Activated CD4-positive, alpha-beta T cell treated with anti-CD3 and anti-CD28 coated beads for 36 hours (primary cell): ENCODE results near the gene MGAT4A. TPM values are rescaled to one million over a fixed set of nuclear protein-coding genes. Genes with fewer than 3 reads are reported as not detected.
A peak's percentile ranks its signal among the peaks of the same experiment; 100 is the strongest.

Experiments used
- ATAC-seq: fragments of 200-7000 bp; cut with Tn5 transposase; one replicate; pipeline ENCODE4 v1.10.0; 2021; ENCODE audit warnings: mild to moderate bottlenecking, moderate library complexity
- CTCF ChIA-PET: fragments of 350-600 bp; sonication (Branson Sonifier 250); formaldehyde crosslinking; loops from one replicate; lab custom pipeline; 2021; ENCODE audit warnings: antibody characterized with exemption; lab: Charles Lee
- POLR2A ChIA-PET: fragments of 350-600 bp; sonication (Branson Sonifier 250); formaldehyde crosslinking; loops from one replicate; lab custom pipeline; 2021; ENCODE audit warnings: antibody characterized with exemption, inconsistent platforms; lab: Charles Lee
- DNase-seq: peaks from one replicate; pipeline ENCODE4 v3.0.0-alpha.2; 2020
- H3K27ac Mint-ChIP-seq: one replicate; pipeline ENCODE4 v1.8.0; 2021; ENCODE audit warnings: mixed read lengths
- H3K27me3 Mint-ChIP-seq: one replicate; pipeline ENCODE4 v1.8.0; 2021; ENCODE audit warnings: mixed read lengths
- H3K36me3 Mint-ChIP-seq: one replicate; pipeline ENCODE4 v1.8.0; 2021; ENCODE audit warnings: low read depth, mixed read lengths
- H3K4me1 Mint-ChIP-seq: one replicate; pipeline ENCODE4 v1.8.0; 2021; ENCODE audit warnings: mixed read lengths
- H3K4me3 Mint-ChIP-seq: one replicate; pipeline ENCODE4 v1.8.0; 2021; ENCODE audit warnings: mild to moderate bottlenecking, moderate library complexity, mixed read lengths
- H3K9me3 Mint-ChIP-seq: one replicate; pipeline ENCODE4 v1.8.0; 2021; ENCODE audit warnings: low read depth, mixed read lengths
- intact Hi-C, 2 experiments: fragments of 100-400 bp; cut with DNase I in 1 of 2; cut with micrococcal nuclease in 1 of 2; formaldehyde crosslinking; loops; one replicate each; pipeline versions ENCODE4 v1.14.2 to v1.15.1; 2022 to 2024; cut with DNase I, micrococcal nuclease
- total RNA-seq, 2 experiments: library from RNA; stranded (reverse); gene quantifications; one replicate each; pipeline ENCODE4 v1.2.3, GENCODE V29; 2021

MGAT4A gene
- total RNA-seq, 2 experiments from 2014 or later = 49.4 to 67.5 TPM

DNA sequence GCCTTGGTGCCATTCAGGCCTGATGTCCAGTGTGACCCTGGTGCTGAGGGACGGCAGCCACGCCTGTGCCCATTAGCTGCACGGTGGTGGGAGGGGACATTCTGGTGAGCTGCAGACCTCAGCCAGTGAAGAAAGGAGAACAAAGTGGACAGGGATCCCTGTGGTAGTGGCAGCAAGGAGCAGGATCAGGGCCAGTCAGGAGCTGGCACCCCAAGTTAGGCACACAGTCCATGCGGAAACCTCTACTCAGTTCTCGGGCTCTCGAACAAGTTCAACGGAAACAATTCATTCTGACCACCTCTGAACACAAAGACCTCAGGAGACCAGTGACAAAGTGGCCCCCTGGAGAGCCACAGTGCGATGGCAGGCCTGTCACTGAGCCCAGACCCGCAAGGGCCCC lies 152.7 kb downstream of the MGAT4A start:
- POLR2A ChIA-PET = no interaction called here
- peaks cover 12% of the 10 kb centered on the region for H3K36me3 Mint-ChIP-seq

DNA sequence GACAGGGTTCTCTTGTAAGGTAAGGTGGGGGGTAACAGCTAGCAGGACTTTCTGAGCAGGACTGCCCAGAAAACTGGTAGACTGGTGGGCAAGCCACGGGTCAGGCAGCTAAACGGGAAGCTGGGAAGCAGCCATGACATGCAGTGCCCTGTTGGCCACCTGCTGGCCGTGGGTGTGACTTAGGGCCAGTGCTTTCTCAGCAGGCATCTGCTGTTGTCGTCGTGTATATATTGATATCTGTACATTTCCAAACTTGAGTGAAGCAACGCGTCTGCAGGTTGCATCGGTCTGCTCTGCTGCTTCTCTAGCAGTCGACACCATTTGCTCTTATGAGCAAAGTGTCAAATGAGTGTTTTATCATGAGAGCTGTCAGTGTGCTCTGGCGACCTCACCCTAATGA lies 153.6 kb downstream of the MGAT4A start:
- intact Hi-C loops = no loop called here
- Mint-ChIP-seq H3K36me3 (peaks cover 7% of the 10 kb centered on the region), H3K27ac (no peak overlapping the region), H3K4me1 (no peaks in the 10 kb centered on the region), H3K9me3 (no peaks in the 10 kb centered on the region), H3K27me3 (no peaks in the 10 kb centered on the region), H3K4me3 (no peak overlapping the region)
- ATAC-seq (no peak), DNase-seq (no peak)
- ChIA-PET POLR2A (no interaction called here), CTCF (interaction anchor here (0.6 to 2.6 kb wide), 3 partner anchors 8 to 89 kb away, joined by 3 to 10 read pairs (median 6); no protein-coding TSS in a partner anchor)

More for the DNA sequence above, 152.7 kb downstream of the MGAT4A start:
- Mint-ChIP-seq H3K9me3 (no peaks in the 10 kb centered on the region), H3K4me1 (no peaks in the 10 kb centered on the region), H3K27me3 (no peaks in the 10 kb centered on the region), H3K27ac (no peak overlapping the region), H3K4me3 (no peak overlapping the region)
- DNase-seq = no peak
- CTCF ChIA-PET = interaction anchor here (0.6 to 2.6 kb wide), 3 partner anchors 9 to 90 kb away, joined by 3 to 10 read pairs (median 6); no protein-coding TSS in a partner anchor
- no peak for ATAC-seq
- intact Hi-C loops = no loop called here

DNA sequence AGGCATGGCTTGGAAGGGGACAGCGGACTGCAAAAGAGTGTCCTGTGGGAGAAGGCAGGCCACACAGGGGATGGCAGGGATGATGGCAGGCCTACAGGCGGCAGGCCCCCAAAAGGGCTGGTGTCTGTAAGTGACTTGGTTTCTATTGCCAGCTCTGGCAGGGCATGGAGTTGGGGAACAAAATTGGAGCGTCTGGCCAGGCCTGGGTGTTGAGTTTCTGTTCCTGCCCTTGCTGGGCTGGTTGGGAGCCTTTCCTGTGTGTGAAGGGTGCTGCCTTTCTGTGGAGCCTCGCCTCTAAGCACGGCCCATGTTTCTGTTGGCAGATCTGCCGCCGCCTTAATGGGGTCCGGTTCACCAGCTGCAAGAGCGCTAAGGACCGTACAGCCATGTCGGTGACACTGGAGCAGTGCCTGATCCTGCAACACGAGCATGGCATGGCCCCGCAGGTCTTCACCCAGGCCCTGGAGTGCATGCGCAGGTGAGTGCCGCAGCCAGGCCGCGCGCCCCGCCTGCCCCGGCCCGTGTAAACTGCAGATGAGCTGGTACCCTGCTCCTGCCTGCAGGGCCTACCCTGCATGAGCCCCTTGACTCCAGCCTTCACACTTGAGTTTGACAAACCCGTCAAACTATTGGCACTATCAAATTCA lies 154.1 kb downstream of the MGAT4A start:
- no peaks in the 10 kb centered on the region for H3K27me3 Mint-ChIP-seq
- POLR2A ChIA-PET = no interaction called here
- H3K4me1 Mint-ChIP-seq = no peaks in the 10 kb centered on the region
- no peak overlapping the region for H3K27ac Mint-ChIP-seq
- CTCF ChIA-PET = interaction anchor here (1.4 to 2.6 kb wide), 2 partner anchors 8 to 10 kb away, joined by 6 to 10 read pairs; no protein-coding TSS in a partner anchor
- DNase-seq (no peak), ATAC-seq (no peak)
- peaks cover 7% of the 10 kb centered on the region for H3K36me3 Mint-ChIP-seq
- H3K9me3 Mint-ChIP-seq = no peaks in the 10 kb centered on the region
- no peak overlapping the region for H3K4me3 Mint-ChIP-seq
- intact Hi-C loops = no loop called here

DNA sequence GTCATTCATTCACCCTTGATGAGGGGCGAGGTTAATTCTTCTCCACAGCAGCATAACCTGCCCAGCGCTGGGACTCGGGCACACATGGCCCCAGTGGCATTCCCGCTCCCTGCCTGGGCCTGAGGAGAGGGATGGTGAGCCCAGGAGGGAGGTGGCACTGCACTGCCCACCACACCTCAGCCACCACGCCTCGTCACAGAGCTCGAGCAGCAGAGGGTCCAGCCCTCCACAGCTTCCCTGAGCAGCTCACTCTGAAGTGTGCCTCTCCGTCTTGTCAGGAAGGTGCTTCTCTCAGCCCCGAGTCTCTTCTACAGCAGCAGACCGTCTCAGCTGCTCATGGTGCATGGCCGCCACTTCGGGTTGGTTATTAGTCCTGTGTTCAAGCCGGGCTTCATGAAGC lies 157.5 kb downstream of the MGAT4A start:
- Mint-ChIP-seq H3K36me3 (peaks cover 7% of the 10 kb centered on the region), H3K4me3 (no peak overlapping the region), H3K4me1 (no peaks in the 10 kb centered on the region), H3K27me3 (no peaks in the 10 kb centered on the region), H3K9me3 (no peaks in the 10 kb centered on the region), H3K27ac (no peak overlapping the region)
- CTCF ChIA-PET = interaction anchor here (0.9 to 1.7 kb wide), 2 partner anchors 12 to 17 kb away, joined by 3 to 5 read pairs; no protein-coding TSS in a partner anchor
- no peak for DNase-seq
- no peak for ATAC-seq
- intact Hi-C loops = no loop called here
- POLR2A ChIA-PET = no interaction called here

DNA sequence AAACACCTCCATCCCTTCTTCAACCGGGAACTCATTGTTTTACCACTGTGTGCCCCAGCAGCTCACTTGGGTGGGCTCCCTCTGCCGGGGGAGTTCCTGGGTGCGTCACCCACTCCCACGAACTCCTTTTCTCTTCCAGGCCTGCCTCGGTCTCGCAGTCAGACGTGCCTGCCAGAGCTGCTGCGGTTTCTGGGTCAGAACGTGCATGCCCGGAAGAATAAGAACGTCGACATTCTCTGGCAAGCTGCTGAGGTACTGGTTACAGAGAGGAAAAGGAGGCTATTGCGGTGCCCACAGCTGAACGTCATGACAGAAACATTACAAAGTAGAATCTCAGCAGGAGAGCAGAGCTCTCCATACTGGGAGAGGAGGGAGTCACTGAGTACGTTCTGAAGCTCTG lies 158.3 kb downstream of the MGAT4A start:
- H3K27ac Mint-ChIP-seq = no peak overlapping the region

DNA sequence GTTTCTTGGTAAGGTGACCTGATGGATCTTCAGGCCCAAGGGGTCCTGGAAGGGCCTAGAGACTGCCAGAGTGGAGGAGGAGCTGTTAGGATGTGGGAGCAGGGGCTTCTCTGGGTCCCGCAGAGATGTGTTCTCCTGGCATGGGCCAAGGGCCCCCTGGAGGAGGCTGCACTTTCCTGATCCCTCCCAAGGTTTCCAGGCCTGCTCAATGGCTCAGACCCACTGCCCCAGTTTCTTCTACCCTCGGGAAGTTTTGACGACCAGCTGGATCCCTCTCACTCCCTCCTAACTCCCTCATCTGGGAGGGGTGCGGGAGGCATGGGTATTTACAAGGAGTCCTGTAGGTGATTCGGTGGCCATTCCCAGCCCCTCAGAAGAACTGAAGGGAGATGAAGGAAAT lies 158.7 kb downstream of the MGAT4A start:
- DNase-seq = no peak
- H3K4me1 Mint-ChIP-seq = no peaks in the 10 kb centered on the region

More for the DNA sequence above, 158.3 kb downstream of the MGAT4A start:
- ATAC-seq = no peak
- ChIA-PET POLR2A (no interaction called here), CTCF (interaction anchor here (0.9 to 1.7 kb wide), 3 partner anchors 13 to 161 kb away, joined by 3 to 5 read pairs (median 3); no protein-coding TSS in a partner anchor)
- Mint-ChIP-seq H3K36me3 (peaks cover 7% of the 10 kb centered on the region), H3K9me3 (no peaks in the 10 kb centered on the region), H3K4me1 (no peaks in the 10 kb centered on the region), H3K27me3 (no peaks in the 10 kb centered on the region), H3K4me3 (no peak overlapping the region)
- intact Hi-C loops = no loop called here
- no peak for DNase-seq

DNA sequence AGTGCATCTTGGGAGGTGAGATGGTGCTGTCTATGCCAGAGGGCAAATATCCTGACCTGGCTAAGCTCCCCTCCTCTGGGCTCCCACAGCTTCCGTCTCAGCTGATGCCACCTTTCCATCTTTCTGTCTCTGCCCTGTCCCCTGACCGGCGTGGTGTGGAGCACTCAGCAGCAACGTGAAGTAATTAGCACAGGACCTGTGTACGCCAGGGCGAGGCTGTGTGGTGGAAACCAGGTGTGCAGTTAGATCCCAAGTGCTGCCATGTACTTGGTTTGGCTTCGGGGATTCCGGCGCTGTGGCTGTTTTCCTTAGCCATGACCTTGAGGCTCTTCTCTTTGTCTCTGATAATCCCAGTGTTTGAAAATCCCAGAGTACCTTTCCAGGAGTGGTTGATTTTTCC lies 159.1 kb downstream of the MGAT4A start:
- DNase-seq (no peak), ATAC-seq (no peak)
- Mint-ChIP-seq H3K36me3 (peaks cover 13% of the 10 kb centered on the region), H3K4me3 (no peak overlapping the region), H3K4me1 (no peaks in the 10 kb centered on the region), H3K9me3 (no peaks in the 10 kb centered on the region), H3K27me3 (no peaks in the 10 kb centered on the region), H3K27ac (no peak overlapping the region)
- ChIA-PET CTCF (interaction anchor here (0.9 kb wide), 1 partner anchor 15 kb away, joined by 3 read pairs; no protein-coding TSS in a partner anchor), POLR2A (no interaction called here)
- intact Hi-C loops = no loop called here

More for the DNA sequence above, 158.7 kb downstream of the MGAT4A start:
- Mint-ChIP-seq H3K27ac (no peak overlapping the region), H3K4me3 (no peak overlapping the region), H3K9me3 (no peaks in the 10 kb centered on the region), H3K36me3 (peaks cover 9% of the 10 kb centered on the region), H3K27me3 (no peaks in the 10 kb centered on the region)
- ATAC-seq = no peak
- POLR2A ChIA-PET = no interaction called here
- CTCF ChIA-PET = interaction anchor here (0.9 to 1.7 kb wide), 3 partner anchors 13 to 160 kb away, joined by 3 to 5 read pairs (median 3); no protein-coding TSS in a partner anchor
- intact Hi-C loops = no loop called here

DNA sequence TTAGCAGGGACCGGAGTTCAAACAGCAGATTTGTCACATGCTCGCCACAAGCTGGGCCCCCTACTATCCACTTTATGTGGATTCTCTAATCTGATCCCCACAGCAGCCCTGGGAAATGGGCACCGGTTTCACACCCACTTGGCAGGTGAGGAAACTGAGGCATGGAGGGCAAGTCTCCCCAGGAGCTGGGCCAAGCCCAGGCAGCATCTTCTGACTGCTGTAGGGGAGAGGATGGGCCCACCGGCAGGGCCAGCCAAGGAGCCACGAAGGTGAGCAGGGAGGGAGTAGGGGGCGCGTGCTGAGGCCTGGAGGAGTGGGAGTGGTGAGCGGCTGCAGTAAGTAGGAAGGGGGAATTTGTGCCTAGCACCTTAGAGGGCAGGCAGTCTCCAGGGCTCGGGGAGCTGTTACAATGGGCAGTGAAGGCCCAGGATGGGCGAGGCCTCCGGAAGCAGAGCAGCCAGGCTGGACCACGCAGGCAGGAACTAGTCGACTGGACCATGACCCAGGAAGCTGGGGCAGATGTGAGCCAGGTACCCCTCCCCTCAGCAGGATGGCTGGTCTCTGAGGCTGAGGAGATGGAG lies 159.7 kb downstream of the MGAT4A start:
- intact Hi-C loops = no loop called here
- Mint-ChIP-seq H3K4me1 (no peaks in the 10 kb centered on the region), H3K27ac (no peak overlapping the region), H3K4me3 (no peak overlapping the region), H3K27me3 (no peaks in the 10 kb centered on the region), H3K9me3 (no peaks in the 10 kb centered on the region), H3K36me3 (peaks cover 17% of the 10 kb centered on the region)
- ChIA-PET POLR2A (no interaction called here), CTCF (interaction anchor here (0.9 kb wide), 1 partner anchor 15 kb away, joined by 3 read pairs; no protein-coding TSS in a partner anchor)
- ATAC-seq (no peak), DNase-seq (no peak)

DNA sequence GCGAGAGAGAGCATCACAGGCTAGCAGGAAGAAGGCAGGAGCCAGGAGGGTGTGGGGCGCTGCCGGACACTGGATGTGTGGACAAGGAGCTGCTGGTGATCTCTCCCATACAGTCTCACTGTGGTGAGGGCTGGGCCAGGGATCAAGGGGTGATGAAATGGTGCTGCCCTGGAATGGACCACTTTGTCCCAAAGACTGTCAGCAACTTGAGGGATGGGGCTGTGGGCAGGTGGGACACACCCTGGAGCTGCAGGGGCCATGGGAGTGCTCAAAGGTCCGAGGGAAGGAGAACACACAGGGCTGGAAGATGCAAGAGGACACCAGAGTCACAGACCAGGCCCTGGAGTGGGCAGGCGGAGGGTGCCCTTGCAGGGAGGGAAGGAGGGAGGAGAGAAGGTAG lies 160.6 kb downstream of the MGAT4A start:
- no peaks in the 10 kb centered on the region for H3K27me3 Mint-ChIP-seq
- H3K9me3 Mint-ChIP-seq = no peaks in the 10 kb centered on the region
- intact Hi-C loops = no loop called here
- no peak overlapping the region for H3K4me3 Mint-ChIP-seq
- DNase-seq = no peak
- H3K4me1 Mint-ChIP-seq = peaks cover 2% of the 10 kb centered on the region
- ChIA-PET CTCF (interaction anchor here (1.3 kb wide), 1 partner anchor 84 kb away, joined by 4 read pairs; no protein-coding TSS in a partner anchor), POLR2A (no interaction called here)
- H3K27ac Mint-ChIP-seq = peak overlapping the region; percentile 47
- peaks cover 23% of the 10 kb centered on the region for H3K36me3 Mint-ChIP-seq
- ATAC-seq = no peak

DNA sequence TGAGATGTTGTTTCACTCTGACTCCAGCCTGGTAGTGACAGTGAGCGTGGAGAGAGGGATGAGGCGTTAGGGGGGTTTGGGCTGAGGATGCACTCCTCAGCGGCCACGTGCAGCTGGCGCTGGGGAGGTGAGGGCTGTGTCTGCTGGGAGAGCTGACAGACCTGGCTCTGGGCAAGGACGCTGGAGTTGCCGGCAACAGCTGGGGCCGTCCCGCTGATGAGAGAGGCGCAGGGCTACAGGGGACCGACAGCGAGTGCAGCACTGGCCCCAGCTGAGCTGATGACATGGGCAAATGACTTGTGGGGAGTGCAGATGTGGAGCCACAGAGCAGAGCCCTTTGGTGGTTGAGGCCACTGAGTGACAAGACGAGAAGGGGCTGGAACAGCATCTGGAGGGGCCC lies 161.0 kb downstream of the MGAT4A start:
- Mint-ChIP-seq H3K27ac (no peak overlapping the region), H3K36me3 (peaks cover 26% of the 10 kb centered on the region), H3K4me1 (peaks cover 4% of the 10 kb centered on the region), H3K4me3 (no peak overlapping the region), H3K27me3 (no peaks in the 10 kb centered on the region), H3K9me3 (no peaks in the 10 kb centered on the region)
- ChIA-PET POLR2A (no interaction called here), CTCF (interaction anchor here (0.8 to 2.8 kb wide), 4 partner anchors 8 to 83 kb away, joined by 3 to 22 read pairs (median 7); no protein-coding TSS in a partner anchor)
- DNase-seq (no peak), ATAC-seq (no peak)
- intact Hi-C loops = loop anchor here (1.0 to 2.0 kb wide), 3 partner anchors 267 to 497 kb away; no protein-coding TSS in a partner anchor

DNA sequence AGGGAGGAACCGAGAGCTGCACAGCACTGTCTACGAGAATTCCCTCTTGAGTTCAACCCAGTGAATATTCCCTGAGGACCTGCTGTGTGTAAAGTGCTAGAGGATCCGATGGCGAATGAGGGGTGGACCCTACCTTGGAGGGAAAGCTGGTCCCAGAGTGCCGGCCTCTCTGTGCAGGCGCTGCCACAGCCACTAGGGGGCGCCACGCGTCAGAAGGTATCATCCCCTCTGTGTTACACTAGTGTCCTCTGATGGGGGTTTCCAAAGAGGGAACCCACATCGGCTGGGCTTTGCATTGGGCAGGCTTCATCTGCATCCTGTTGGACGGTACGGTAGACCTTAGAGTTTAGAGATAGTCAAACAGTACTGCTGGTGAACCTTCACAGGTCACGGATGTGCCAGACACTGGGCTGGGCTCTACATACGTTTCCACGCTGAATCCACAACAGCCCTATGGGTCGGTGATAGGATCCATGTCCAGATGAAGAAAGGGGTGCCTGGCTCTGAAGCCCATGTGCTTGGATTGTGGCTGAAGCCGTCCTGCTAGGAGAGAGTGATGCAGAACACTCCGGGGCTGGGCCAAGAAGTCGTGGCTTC lies 161.6 kb downstream of the MGAT4A start:
- H3K36me3 Mint-ChIP-seq = peaks cover 26% of the 10 kb centered on the region
- ChIA-PET CTCF (interaction anchor here (0.5 to 2.8 kb wide), 24 partner anchors 9 to 498 kb away, joined by 3 to 22 read pairs (median 4); no protein-coding TSS in a partner anchor), POLR2A (no interaction called here)

More for the DNA sequence above, 161.6 kb downstream of the MGAT4A start:
- intact Hi-C loops = loop anchor here (1.0 to 2.0 kb wide), 3 partner anchors 268 to 498 kb away; no protein-coding TSS in a partner anchor
- ATAC-seq = peak; percentile 89
- peak; percentile 86 for DNase-seq
- H3K27ac Mint-ChIP-seq = no peak overlapping the region
- H3K27me3 Mint-ChIP-seq = no peaks in the 10 kb centered on the region
- H3K4me1 Mint-ChIP-seq = peaks cover 4% of the 10 kb centered on the region
- no peak overlapping the region for H3K4me3 Mint-ChIP-seq
- H3K9me3 Mint-ChIP-seq = no peaks in the 10 kb centered on the region
